ENCODE measurements around the gene MS4A18. TPM values are rescaled to one million over a fixed set of nuclear protein-coding genes. Genes with fewer than 3 reads are reported as not detected.
"Not testable (repeated sequence)": the region's sequence is repeated elsewhere in the genome, so short reads cannot be mapped to it uniquely, and the experiment has no call there.

Gene MS4A18
- total RNA-seq, 2 experiments from 2014 or later, result not detected

GRCh38 chr11:60759438-60760225 is 35.1 kb downstream of the MS4A18 start:
- H3K27ac Mint-ChIP-seq; H3K4me3 Mint-ChIP-seq; H3K9me3 Mint-ChIP-seq (ENCODE audit: insufficient read depth); ATAC-seq; DNase-seq; H3K4me1 Mint-ChIP-seq (ENCODE audit: low read depth); H3K36me3 Mint-ChIP-seq (ENCODE audit: low read depth); CTCF ChIA-PET; POLR2A ChIA-PET: not testable (repeated sequence)
- H3K27me3 Mint-ChIP-seq (ENCODE audit: low read depth), result peaks cover 32% of the 10 kb centered on the region

DNA sequence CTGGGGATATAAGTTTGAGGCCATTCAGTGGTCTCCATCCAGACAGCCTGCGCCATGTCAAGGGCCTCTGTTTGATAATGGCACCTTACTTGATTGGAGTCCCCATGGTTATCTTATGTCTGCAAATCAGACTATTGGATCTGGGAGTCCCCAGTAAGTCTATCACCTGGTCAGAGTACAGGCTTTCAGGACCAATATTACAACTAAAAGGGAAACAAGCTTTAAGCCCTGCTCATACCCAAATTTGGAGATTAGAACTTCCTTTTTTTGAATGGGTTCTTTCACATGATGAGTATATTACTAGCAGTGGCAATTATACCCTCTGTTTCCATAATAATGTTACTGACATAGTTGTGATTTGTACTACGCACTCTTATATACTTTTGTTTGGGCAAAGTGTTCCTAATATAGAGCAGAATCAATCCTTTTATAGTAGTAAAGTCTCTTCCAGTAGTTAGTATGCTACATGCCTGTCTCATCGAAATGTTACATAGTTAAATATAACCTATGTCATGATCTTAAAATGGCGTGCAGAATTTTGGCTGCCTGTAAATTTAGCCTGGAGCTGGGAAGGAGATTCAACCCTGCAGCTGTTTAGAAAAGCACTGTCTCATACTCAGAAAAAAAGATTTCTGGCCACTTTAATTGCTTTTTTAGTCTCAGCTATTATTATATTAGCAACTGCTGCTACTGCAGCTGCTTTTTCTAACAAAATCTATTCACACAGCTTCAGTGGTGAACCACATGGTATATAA is 37.1 kb downstream of the MS4A18 start:
- Mint-ChIP-seq H3K4me1 (ENCODE audit: low read depth) (no peaks in the 10 kb centered on the region), H3K9me3 (ENCODE audit: insufficient read depth) (no peaks in the 10 kb centered on the region), H3K4me3 (no peak overlapping the region), H3K27me3 (ENCODE audit: low read depth) (peaks cover 32% of the 10 kb centered on the region), H3K27ac (no peak overlapping the region), H3K36me3 (ENCODE audit: low read depth) (no peaks in the 10 kb centered on the region)
- ChIA-PET POLR2A (no interaction called here), CTCF (interaction anchor here (1.2 kb wide), 1 partner anchor 126 kb away, joined by 3 read pairs; no protein-coding TSS in a partner anchor)
- no peak for DNase-seq
- ATAC-seq, result no peak

GRCh38 chr11:60762851-60763691 is 38.6 kb downstream of the MS4A18 start:
- no peak overlapping the region for H3K4me3 Mint-ChIP-seq
- no peaks in the 10 kb centered on the region for H3K9me3 Mint-ChIP-seq (ENCODE audit: insufficient read depth)
- H3K27me3 Mint-ChIP-seq (ENCODE audit: low read depth), result peaks cover 33% of the 10 kb centered on the region
- CTCF ChIA-PET, result interaction anchor here (1.0 to 6.1 kb wide), 8 partner anchors 13 to 399 kb away, joined by 3 to 49 read pairs (median 4); no protein-coding TSS in a partner anchor
- H3K27ac Mint-ChIP-seq, result no peak overlapping the region
- ATAC-seq (no peak), DNase-seq (no peak)
- POLR2A ChIA-PET, result no interaction called here
- no peaks in the 10 kb centered on the region for H3K36me3 Mint-ChIP-seq (ENCODE audit: low read depth)
- no peaks in the 10 kb centered on the region for H3K4me1 Mint-ChIP-seq (ENCODE audit: low read depth)

GRCh38 chr11:60763692-60764369 is 39.3 kb downstream of the MS4A18 start:
- ChIA-PET POLR2A (no interaction called here), CTCF (interaction anchor here (1.1 to 6.1 kb wide), 5 partner anchors 13 to 135 kb away, joined by 4 to 49 read pairs (median 5); no protein-coding TSS in a partner anchor)
- H3K27ac Mint-ChIP-seq, result no peak overlapping the region
- no peak overlapping the region for H3K4me3 Mint-ChIP-seq
- no peaks in the 10 kb centered on the region for H3K9me3 Mint-ChIP-seq (ENCODE audit: insufficient read depth)
- ATAC-seq (no peak), DNase-seq (no peak)
- H3K27me3 Mint-ChIP-seq (ENCODE audit: low read depth), result peaks cover 29% of the 10 kb centered on the region
- no peaks in the 10 kb centered on the region for H3K36me3 Mint-ChIP-seq (ENCODE audit: low read depth)
- no peaks in the 10 kb centered on the region for H3K4me1 Mint-ChIP-seq (ENCODE audit: low read depth)

GRCh38 chr11:60764879-60765278 is 40.4 kb downstream of the MS4A18 start:
- no peak overlapping the region for H3K27ac Mint-ChIP-seq
- CTCF ChIA-PET, result interaction anchor here (1.4 to 6.1 kb wide), 3 partner anchors 8 to 123 kb away, joined by 4 to 49 read pairs (median 9); partner anchors contain the start of gene MS4A15

GRCh38 chr11:60765355-60765754 is 40.8 kb downstream of the MS4A18 start:
- Mint-ChIP-seq H3K36me3 (ENCODE audit: low read depth) (no peaks in the 10 kb centered on the region), H3K4me1 (ENCODE audit: low read depth) (no peaks in the 10 kb centered on the region), H3K27me3 (ENCODE audit: low read depth) (peaks cover 14% of the 10 kb centered on the region)

More at GRCh38 chr11:60764879-60765278, 40.4 kb downstream of the MS4A18 start:
- POLR2A ChIA-PET, result no interaction called here
- DNase-seq (no peak), ATAC-seq (no peak)
- H3K9me3 Mint-ChIP-seq (ENCODE audit: insufficient read depth), result no peaks in the 10 kb centered on the region
- H3K4me3 Mint-ChIP-seq, result no peak overlapping the region
- H3K4me1 Mint-ChIP-seq (ENCODE audit: low read depth), result no peaks in the 10 kb centered on the region
- no peaks in the 10 kb centered on the region for H3K36me3 Mint-ChIP-seq (ENCODE audit: low read depth)
- peaks cover 18% of the 10 kb centered on the region for H3K27me3 Mint-ChIP-seq (ENCODE audit: low read depth)

DNA sequence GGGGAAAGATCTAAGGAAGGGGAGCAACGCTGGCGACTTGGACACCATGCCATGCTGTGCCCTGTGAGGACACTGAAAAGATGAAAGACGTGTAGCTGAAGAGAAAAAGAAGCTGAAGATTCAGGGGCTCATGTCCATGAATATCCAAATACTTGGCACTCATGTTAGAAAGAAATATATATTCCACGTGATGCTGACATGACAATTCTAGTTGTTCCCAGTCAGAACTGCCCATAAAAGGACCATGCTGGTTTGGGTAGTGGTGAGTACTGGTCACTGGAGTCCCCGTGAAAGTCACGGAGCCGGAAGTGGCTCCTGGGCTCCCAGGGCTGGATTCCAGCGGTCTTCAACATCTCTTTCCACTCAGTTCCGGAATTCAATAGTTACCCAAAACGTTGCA is 42.0 kb downstream of the MS4A18 start:
- H3K27me3 Mint-ChIP-seq (ENCODE audit: low read depth), result peaks cover 8% of the 10 kb centered on the region
- CTCF ChIA-PET, result interaction anchor here (0.8 to 6.1 kb wide), 3 partner anchors 10 to 136 kb away, joined by 3 to 49 read pairs (median 4); no protein-coding TSS in a partner anchor
- POLR2A ChIA-PET, result no interaction called here
- H3K9me3 Mint-ChIP-seq (ENCODE audit: insufficient read depth), result no peaks in the 10 kb centered on the region
- no peak overlapping the region for H3K4me3 Mint-ChIP-seq
- ATAC-seq (no peak), DNase-seq (no peak)
- no peaks in the 10 kb centered on the region for H3K4me1 Mint-ChIP-seq (ENCODE audit: low read depth)
- H3K36me3 Mint-ChIP-seq (ENCODE audit: low read depth), result no peaks in the 10 kb centered on the region
- no peak overlapping the region for H3K27ac Mint-ChIP-seq

More at GRCh38 chr11:60765355-60765754, 40.8 kb downstream of the MS4A18 start:
- Mint-ChIP-seq H3K27ac (no peak overlapping the region), H3K4me3 (no peak overlapping the region), H3K9me3 (ENCODE audit: insufficient read depth) (no peaks in the 10 kb centered on the region)
- ChIA-PET POLR2A (no interaction called here), CTCF (interaction anchor here (1.4 to 6.1 kb wide), 3 partner anchors 9 to 122 kb away, joined by 4 to 49 read pairs (median 9); partner anchors contain the start of gene MS4A15)
- DNase-seq, result no peak
- no peak for ATAC-seq

DNA sequence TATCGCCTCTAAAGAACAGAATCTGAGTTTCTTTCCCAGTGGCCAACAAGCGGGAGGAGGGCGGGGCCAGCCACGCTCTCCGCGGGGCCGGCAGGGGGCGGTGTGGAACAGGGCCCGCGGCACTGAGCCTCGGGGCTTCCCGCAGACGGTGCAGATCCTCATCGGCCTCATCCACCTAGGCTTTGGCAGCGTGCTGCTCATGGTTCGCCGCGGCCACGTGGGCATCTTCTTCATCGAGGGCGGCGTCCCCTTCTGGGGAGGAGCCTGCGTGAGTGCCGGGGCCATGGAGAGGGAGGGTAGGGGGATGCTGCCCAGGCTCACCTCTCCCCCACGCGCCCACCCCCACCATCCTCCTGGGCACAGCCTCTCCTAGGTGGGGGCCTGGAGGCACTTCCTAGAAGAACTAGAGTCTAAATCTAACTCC is 42.9 kb downstream of the MS4A18 start:
- Mint-ChIP-seq H3K27me3 (ENCODE audit: low read depth) (peaks cover 6% of the 10 kb centered on the region), H3K27ac (no peak overlapping the region), H3K9me3 (ENCODE audit: insufficient read depth) (no peaks in the 10 kb centered on the region), H3K4me3 (no peak overlapping the region), H3K4me1 (ENCODE audit: low read depth) (no peaks in the 10 kb centered on the region), H3K36me3 (ENCODE audit: low read depth) (no peaks in the 10 kb centered on the region)
- ChIA-PET CTCF (interaction anchor here (0.8 to 6.1 kb wide), 2 partner anchors 9 to 120 kb away, joined by 4 to 49 read pairs; no protein-coding TSS in a partner anchor), POLR2A (no interaction called here)
- ATAC-seq, result no peak
- DNase-seq, result no peak

DNA sequence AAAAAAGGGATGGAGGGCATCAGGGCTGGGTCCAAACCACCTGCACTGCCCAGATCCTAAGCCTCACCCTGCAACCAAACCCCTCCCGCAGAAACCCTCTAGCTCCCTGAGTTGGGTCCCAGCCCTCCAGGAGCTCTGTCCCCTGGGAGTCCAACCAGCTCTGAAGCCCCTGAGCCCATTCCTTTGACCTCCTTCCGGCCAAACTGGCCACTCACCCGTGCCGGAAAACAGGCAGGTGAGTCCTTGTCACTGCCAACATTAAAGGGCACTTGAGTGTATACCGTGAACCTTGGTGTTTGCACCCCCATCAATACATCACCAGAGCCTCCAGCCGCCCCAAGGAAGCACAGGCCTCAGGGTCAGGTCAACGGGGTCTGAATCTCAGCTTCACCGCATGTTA is 43.7 kb downstream of the MS4A18 start:
- Mint-ChIP-seq H3K4me1 (ENCODE audit: low read depth) (no peaks in the 10 kb centered on the region), H3K36me3 (ENCODE audit: low read depth) (no peaks in the 10 kb centered on the region), H3K9me3 (ENCODE audit: insufficient read depth) (no peaks in the 10 kb centered on the region), H3K27ac (no peak overlapping the region), H3K27me3 (ENCODE audit: low read depth) (peaks cover 6% of the 10 kb centered on the region), H3K4me3 (no peak overlapping the region)
- CTCF ChIA-PET, result interaction anchor here (6.1 kb wide), 1 partner anchor 8 kb away, joined by 49 read pairs; no protein-coding TSS in a partner anchor
- DNase-seq (no peak), ATAC-seq (no peak)
- POLR2A ChIA-PET, result no interaction called here

- DNase-seq (no peak), ATAC-seq (no peak)
- Mint-ChIP-seq H3K36me3 (ENCODE audit: low read depth) (no peaks in the 10 kb centered on the region), H3K27ac (no peak overlapping the region), H3K27me3 (ENCODE audit: low read depth) (peaks cover 3% of the 10 kb centered on the region), H3K9me3 (ENCODE audit: insufficient read depth) (no peaks in the 10 kb centered on the region), H3K4me3 (no peak overlapping the region), H3K4me1 (ENCODE audit: low read depth) (no peaks in the 10 kb centered on the region)
- POLR2A ChIA-PET, result no interaction called here
- CTCF ChIA-PET, result no interaction called here
Observed at GRCh38 chr11:60769273-60769672, 44.8 kb downstream of the MS4A18 start.

GRCh38 chr11:60769811-60770210 is 45.3 kb downstream of the MS4A18 start:
- no peaks in the 10 kb centered on the region for H3K9me3 Mint-ChIP-seq (ENCODE audit: insufficient read depth)
- H3K4me1 Mint-ChIP-seq (ENCODE audit: low read depth), result no peaks in the 10 kb centered on the region
- H3K27ac Mint-ChIP-seq, result no peak overlapping the region
- H3K36me3 Mint-ChIP-seq (ENCODE audit: low read depth), result no peaks in the 10 kb centered on the region
- CTCF ChIA-PET, result no interaction called here
- POLR2A ChIA-PET, result no interaction called here
- no peak for DNase-seq
- H3K4me3 Mint-ChIP-seq, result no peak overlapping the region
- ATAC-seq, result no peak
- peaks cover 3% of the 10 kb centered on the region for H3K27me3 Mint-ChIP-seq (ENCODE audit: low read depth)
